HepG2 (cell line): Measurements from ENCODE around the gene GMNN. TPM values are rescaled to one million over a fixed set of nuclear protein-coding genes. Genes with fewer than 3 reads are reported as not detected.

ENCODE experiments used
- ATF7 ChIP-seq, 2 experiments: fragments of 450-650 bp in 1 of 2; sonication (generic) in 1 of 2; formaldehyde crosslinking in 1 of 2; IDR thresholded peaks; 2 replicates each; pipeline versions ENCODE4 v1.4.0 to v1.6.1; 2016 to 2020; ENCODE audit warnings: antibody characterized with exemption in 1 of 2, mild to moderate bottlenecking in 1 of 2, missing genetic modification reagents in 1 of 2
- NKX3-1 ChIP-seq: sonication (generic); formaldehyde crosslinking; IDR thresholded peaks from 2 replicates; pipeline ENCODE4 v1.5.0; 2020; ENCODE audit warnings: missing genetic modification reagents
- PAXIP1 ChIP-seq: sonication (generic); formaldehyde crosslinking; conservative IDR thresholded peaks from 2 replicates; pipeline ENCODE4 v1.4.0; 2020; ENCODE audit warnings: mild to moderate bottlenecking, missing genetic modification reagents, moderate library complexity
- RERE ChIP-seq: IDR thresholded peaks from 2 replicates; pipeline ENCODE4 v1.6.1; 2016; ENCODE audit warnings: low read depth, missing genetic modification reagents, missing compliant biosample characterization
- RFXANK ChIP-seq: IDR thresholded peaks from 2 replicates; pipeline ENCODE4 v1.6.1; 2016
- SP140L ChIP-seq: sonication (generic); formaldehyde crosslinking; IDR thresholded peaks from 2 replicates; pipeline ENCODE4 v1.4.0; 2020; ENCODE audit warnings: missing genetic modification reagents, borderline replicate concordance
- TAF1 ChIP-seq: sonication (generic); formaldehyde crosslinking; IDR thresholded peaks from 2 replicates; pipeline ENCODE4 v1.4.0; 2020; ENCODE audit warnings: missing genetic modification reagents
- ZNF234 ChIP-seq: sonication (generic); formaldehyde crosslinking; conservative IDR thresholded peaks from 2 replicates; pipeline ENCODE4 v1.5.1; 2020; ENCODE audit warnings: mild to moderate bottlenecking, missing genetic modification reagents
- ZNF329 ChIP-seq: sonication (generic); formaldehyde crosslinking; IDR thresholded peaks from 2 replicates; pipeline ENCODE4 v1.9.0; 2021; ENCODE audit warnings: low read depth, mild to moderate bottlenecking, missing genetic modification reagents
- ZNF547 ChIP-seq: sonication (generic); formaldehyde crosslinking; IDR thresholded peaks from 2 replicates; pipeline ENCODE4 v1.5.1; 2020; ENCODE audit warnings: mild to moderate bottlenecking, missing genetic modification reagents
- ZNF574 ChIP-seq: sonication (generic); formaldehyde crosslinking; IDR thresholded peaks from 2 replicates; pipeline ENCODE4 v1.4.0; 2020; ENCODE audit warnings: missing genetic modification reagents
- ZNF652 ChIP-seq: IDR thresholded peaks from 2 replicates; pipeline ENCODE4 v1.6.1; 2016; ENCODE audit warnings: low read depth, borderline replicate concordance
- ZNF710 ChIP-seq: sonication (generic); formaldehyde crosslinking; IDR thresholded peaks from 2 replicates; pipeline ENCODE4 v1.5.0; 2020; ENCODE audit warnings: mild to moderate bottlenecking, missing genetic modification reagents, borderline replicate concordance
- ZNF841 ChIP-seq: sonication (generic); formaldehyde crosslinking; IDR thresholded peaks from 2 replicates; pipeline ENCODE4 v1.8.1; 2023; ENCODE audit warnings: missing genetic modification reagents, borderline replicate concordance
- polyA plus RNA-seq, 8 experiments: library from polyadenylated mRNA; depleted of rRNA in 3 of 8; stranded (reverse) in 7 of 8; unstranded in 1 of 8; fragments of >200 nt; fragmentation: Illumina TruSeq in 4 of 8; extraction: Trizol in 4 of 8; gene quantifications; 2 replicates each; pipeline versions ENCODE4 v1.2.1 to v1.2.3, GENCODE V29; 2011 to 2016; ENCODE audit warnings: low read depth in 4 of 8, missing spikeins in 1 of 8, mixed read lengths in 1 of 8; ENCODE audit not compliant: insufficient read depth in 1 of 8
- total RNA-seq, 5 experiments: library from RNA; depleted of rRNA; stranded (reverse); fragments of >200 nt; fragmentation: Illumina TruSeq; extraction: Trizol; gene quantifications; 2 replicates each; pipeline ENCODE4 v1.2.3, GENCODE V29; 2016; ENCODE audit warnings: low read depth in 1 of 5

GMNN gene
- total and polyA plus RNA-seq, 2 of the 13 experiments (the other 11 are each of a cell fraction or from before 2014, with no cell fraction given) = 61.8 to 154 TPM

- TF ChIP-seq PAXIP1 (CRISPR knock-in tag) = peak; percentile 69
- peak; percentile 88; the same call in 1 of the 2 replicates for TF ChIP-seq ZNF574
- peak; percentile 83; the same call in 1 of the 2 replicates for TF ChIP-seq NKX3-1 (CRISPR knock-in tag)
- peak; percentile 91 for TF ChIP-seq ZNF329 (CRISPR knock-in tag)
- TF ChIP-seq ATF7 (IDR thresholded peaks at IDR 0.05) = no peak
- TF ChIP-seq ATF7 (CRISPR knock-in tag; IDR thresholded peaks at IDR 0.05) = 0 out of 2 replicates have a peak, but pooled peaks have one; percentile 75
- peak; percentile 98 for TF ChIP-seq ZNF547 (CRISPR knock-in tag)
- TF ChIP-seq TAF1 (CRISPR knock-in tag) = peak; percentile 99
- TF ChIP-seq ZNF652 (CRISPR knock-in tag) = 0 out of 2 replicates have a peak, but pooled peaks have one; percentile 8
- TF ChIP-seq RERE (CRISPR knock-in tag) = no peak
- TF ChIP-seq ZNF234 (CRISPR knock-in tag) = no peak
- no peak for TF ChIP-seq ZNF841
- TF ChIP-seq ZNF710 (CRISPR knock-in tag) = peak; percentile 80; the same call in 1 of the 2 replicates
- TF ChIP-seq SP140L (CRISPR knock-in tag) = no peak
- TF ChIP-seq RFXANK (CRISPR knock-in tag) = peak; percentile 91
These were observed at the start of gene GMNN (continued) for GRCh38 chr6:24774696-24775519.
